Suprapubic skin (tissue), 4 donors: ENCODE data around the gene LAMC3. TPM values are rescaled to one million over a fixed set of nuclear protein-coding genes. Genes with fewer than 3 reads are reported as not detected.

Source experiments
- DNase-seq, 2 donors: peaks; one replicate each; pipeline ENCODE4 v3.0.0-alpha.2; 2019; ENCODE audit warnings: low spot score in 2 of 2
- H3K27ac ChIP-seq: fragments of 200-600 bp; sonication (generic); one replicate; pipeline ENCODE4 v1.5.1; 2019
- H3K27me3 ChIP-seq: fragments of 200-600 bp; sonication (generic); one replicate; pipeline ENCODE4 v1.5.1; 2019
- H3K36me3 ChIP-seq: fragments of 200-600 bp; sonication (generic); one replicate; pipeline ENCODE4 v1.5.1; 2019
- H3K4me1 ChIP-seq: fragments of 200-600 bp; sonication (generic); one replicate; pipeline ENCODE4 v1.5.1; 2019
- H3K4me3 ChIP-seq: fragments of 200-600 bp; sonication (generic); one replicate; pipeline ENCODE4 v1.5.1; 2019; ENCODE audit warnings: mild to moderate bottlenecking
- H3K9me3 ChIP-seq: fragments of 200-600 bp; sonication (generic); one replicate; pipeline ENCODE4 v1.5.1; 2019
- CTCF ChIP-seq, 2 donors: fragments of 200-600 bp in 1 of 2; fragments of 450-650 bp in 1 of 2; sonication (generic) in 1 of 2; IDR thresholded peaks; one replicate each; pipeline ENCODE4 v1.5.1; 2016 to 2019; ENCODE audit warnings: antibody characterized with exemption in 2 of 2, mild to moderate bottlenecking in 1 of 2, moderate library complexity in 1 of 2
- EP300 ChIP-seq: sonication (generic); formaldehyde crosslinking; IDR thresholded peaks from one replicate; pipeline ENCODE4 v1.6.1; 2017; ENCODE audit warnings: antibody characterized with exemption
- POLR2A ChIP-seq, 2 donors: fragments of 450-650 bp; IDR thresholded peaks; one replicate each; pipeline ENCODE4 v1.6.1; 2017; ENCODE audit warnings: antibody characterized with exemption in 2 of 2, mild to moderate bottlenecking in 2 of 2, moderate library complexity in 2 of 2
- POLR2AphosphoS5 ChIP-seq, 3 donors: sonication (generic); formaldehyde crosslinking; IDR thresholded peaks; one replicate each; pipeline ENCODE4 v1.6.1; 2017; ENCODE audit warnings: antibody characterized with exemption in 3 of 3
- WGBS: methylation state at CpG from one replicate; pipeline ENCODE4 v1.1.5; 2018; 5-methylcytosine and 5-hydroxymethylcytosine counted together
- total RNA-seq, 4 donors: library from RNA; depleted of rRNA; stranded (reverse); fragments of >200 nt; gene quantifications; one replicate each; pipeline ENCODE4 v1.1.0, GENCODE V29; 2016

The LAMC3 gene
- total RNA-seq, 4 donors from 2014 or later, result 4.0 to 16.9 (median 5.2) TPM

DNA sequence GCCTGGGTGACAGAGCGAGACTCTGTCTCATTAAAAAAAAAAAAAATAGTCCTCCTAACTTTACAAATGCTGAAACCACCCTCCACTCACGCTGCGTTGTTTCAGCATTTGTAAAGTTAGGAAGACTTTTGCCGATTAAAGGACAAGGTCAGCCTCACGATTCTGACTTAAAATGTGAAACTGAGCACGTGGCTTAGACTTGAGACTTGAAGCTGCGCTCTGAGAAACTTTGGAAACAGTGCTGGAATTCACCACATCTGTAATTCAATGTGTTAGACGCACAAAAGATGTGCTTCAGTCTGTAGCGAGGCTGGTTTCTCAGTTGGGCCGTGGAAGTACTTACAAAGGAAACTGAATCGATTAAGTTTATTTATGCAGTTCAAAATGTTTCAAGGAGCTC is 25.0 kb upstream of the LAMC3 start:
- TF ChIP-seq CTCF (IDR thresholded peaks at IDR 0.05) (no peak), POLR2AphosphoS5 (IDR thresholded peaks at IDR 0.05) (no peak), EP300 (no peak), POLR2A (IDR thresholded peaks at IDR 0.05) (no peak)
- Histone ChIP-seq H3K27ac (no peak overlapping the region), H3K36me3 (no peaks in the 10 kb centered on the region), H3K9me3 (no peaks in the 10 kb centered on the region), H3K4me3 (no peak overlapping the region), H3K27me3 (peaks cover 26% of the 10 kb centered on the region), H3K4me1 (no peaks in the 10 kb centered on the region)
- no peak for DNase-seq
- 83% methylated on average over 11 of the region's 11 CpGs for WGBS

DNA sequence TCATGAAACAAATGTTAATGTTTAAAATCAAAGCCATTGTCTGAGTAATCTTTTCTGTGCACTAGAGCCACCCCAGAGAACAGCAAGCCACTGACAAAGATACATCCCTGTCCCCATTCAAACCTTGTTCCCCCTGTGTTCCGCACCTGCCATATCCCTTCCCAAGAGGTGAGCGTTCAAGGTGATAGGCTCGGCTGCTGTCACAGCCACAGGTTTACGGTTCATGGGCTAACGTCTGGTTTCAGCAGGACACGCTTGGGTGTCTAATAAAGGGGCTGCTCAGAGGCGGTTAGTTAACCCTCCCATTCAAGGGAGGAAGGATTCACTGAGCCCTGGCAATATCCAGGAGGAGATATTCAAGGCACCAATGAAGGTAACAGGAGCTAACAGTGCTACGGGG is 24.5 kb upstream of the LAMC3 start:
- no peak for DNase-seq
- TF ChIP-seq POLR2A (IDR thresholded peaks at IDR 0.05) (no peak), EP300 (no peak), POLR2AphosphoS5 (IDR thresholded peaks at IDR 0.05) (no peak), CTCF (IDR thresholded peaks at IDR 0.05) (no peak)
- H3K4me1 ChIP-seq, result no peaks in the 10 kb centered on the region
- no peaks in the 10 kb centered on the region for H3K9me3 ChIP-seq
- H3K27me3 ChIP-seq, result peaks cover 26% of the 10 kb centered on the region
- H3K4me3 ChIP-seq, result no peak overlapping the region
- H3K36me3 ChIP-seq, result no peaks in the 10 kb centered on the region
- no peak overlapping the region for H3K27ac ChIP-seq
- 89% methylated on average over 8 of the region's 8 CpGs for WGBS

DNA sequence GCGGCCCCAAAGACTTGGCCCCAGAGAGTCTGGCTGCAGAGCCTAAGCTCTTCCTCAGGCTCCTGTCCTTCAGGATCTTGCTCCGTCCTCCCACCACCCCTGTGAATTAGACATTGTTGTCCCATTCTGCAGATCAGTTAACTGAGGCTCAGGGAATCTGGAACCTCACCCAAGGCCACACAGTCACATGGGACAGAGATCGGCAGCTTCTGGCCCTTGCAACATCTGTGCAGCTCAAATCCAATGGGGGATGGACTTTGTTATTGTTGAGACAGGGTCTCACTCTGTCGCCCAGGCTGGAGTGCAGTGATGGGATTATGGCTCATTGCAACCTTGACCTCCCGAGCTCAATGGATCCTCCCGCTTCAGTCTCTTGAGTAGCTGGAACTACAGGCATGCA is 23.9 kb upstream of the LAMC3 start:
- 91% methylated on average over 5 of the region's 6 CpGs for WGBS
- DNase-seq, result no peak
- H3K4me1 ChIP-seq, result no peaks in the 10 kb centered on the region
- H3K9me3 ChIP-seq, result no peaks in the 10 kb centered on the region
- TF ChIP-seq EP300 (no peak), POLR2AphosphoS5 (IDR thresholded peaks at IDR 0.05) (no peak), CTCF (IDR thresholded peaks at IDR 0.05) (no peak), POLR2A (IDR thresholded peaks at IDR 0.05) (no peak)
- H3K27me3 ChIP-seq, result peaks cover 30% of the 10 kb centered on the region
- H3K4me3 ChIP-seq, result no peak overlapping the region
- H3K27ac ChIP-seq, result no peak overlapping the region
- no peaks in the 10 kb centered on the region for H3K36me3 ChIP-seq

DNA sequence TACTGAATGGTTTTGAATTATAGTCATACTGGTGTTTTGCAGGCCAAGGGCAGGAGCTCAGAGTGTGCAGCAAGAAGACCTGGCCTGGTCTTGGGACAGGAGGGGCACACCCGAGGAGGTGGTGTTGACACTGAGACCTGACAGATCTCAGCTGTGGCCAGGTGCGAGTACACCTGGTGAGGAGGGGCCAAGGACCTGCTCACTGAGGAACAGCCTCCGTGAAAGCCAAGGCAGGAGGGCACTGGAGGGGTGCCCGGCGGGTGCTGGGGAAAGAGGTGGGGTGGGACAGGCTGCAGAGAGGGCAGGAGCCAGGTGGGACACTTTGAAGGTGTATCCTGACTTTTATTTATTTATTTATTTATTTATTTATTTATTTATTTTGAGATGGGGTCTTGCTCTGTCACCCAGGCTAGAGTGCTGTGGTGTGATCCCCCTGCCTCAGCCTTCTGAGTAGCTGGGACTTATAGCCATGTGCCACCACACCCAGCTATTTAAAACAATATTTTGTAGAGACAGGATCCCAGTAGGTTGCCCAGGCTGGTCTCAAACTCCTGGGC is 23.3 kb upstream of the LAMC3 start:
- no peaks in the 10 kb centered on the region for H3K9me3 ChIP-seq
- peaks cover 27% of the 10 kb centered on the region for H3K27me3 ChIP-seq
- no peak for TF ChIP-seq POLR2A (IDR thresholded peaks at IDR 0.05)
- TF ChIP-seq CTCF (IDR thresholded peaks at IDR 0.05), result no peak
- TF ChIP-seq POLR2AphosphoS5 (IDR thresholded peaks at IDR 0.05), result no peak
- no peak for TF ChIP-seq EP300
- no peaks in the 10 kb centered on the region for H3K36me3 ChIP-seq
- no peaks in the 10 kb centered on the region for H3K4me1 ChIP-seq
- H3K4me3 ChIP-seq, result no peak overlapping the region
- 88% methylated on average over 5 of the region's 5 CpGs for WGBS
- H3K27ac ChIP-seq, result no peak overlapping the region
- DNase-seq, result no peak

GRCh38 chr9:130986356-130986965 is 22.5 kb upstream of the LAMC3 start:
- TF ChIP-seq POLR2A (IDR thresholded peaks at IDR 0.05), result no peak
- TF ChIP-seq EP300, result no peak
- no peak for TF ChIP-seq CTCF (IDR thresholded peaks at IDR 0.05)
- TF ChIP-seq POLR2AphosphoS5 (IDR thresholded peaks at IDR 0.05), result no peak
- no peaks in the 10 kb centered on the region for H3K36me3 ChIP-seq
- H3K27ac ChIP-seq, result no peak overlapping the region
- no peaks in the 10 kb centered on the region for H3K4me1 ChIP-seq
- 54% methylated on average over 21 of the region's 24 CpGs for WGBS
- DNase-seq, result no peak
- H3K27me3 ChIP-seq, result peaks cover 29% of the 10 kb centered on the region
- H3K4me3 ChIP-seq, result no peak overlapping the region
- no peaks in the 10 kb centered on the region for H3K9me3 ChIP-seq
